Lower leg skin (tissue), 3 donors: ENCODE measurements around the gene VPS26B.
A peak's percentile ranks its signal among the peaks of the same experiment; 100 is the strongest.

Experiments used
- CTCF ChIP-seq, 3 donors: fragments of 450-650 bp; IDR thresholded peaks; one replicate each; pipeline ENCODE4 v1.5.1; 2016; ENCODE audit warnings: antibody characterized with exemption in 3 of 3, mild to moderate bottlenecking in 3 of 3, moderate library complexity in 2 of 3
- POLR2A ChIP-seq, 2 donors: fragments of 450-650 bp; IDR thresholded peaks; one replicate each; pipeline ENCODE4 v1.6.1; 2016 to 2017; ENCODE audit warnings: antibody characterized with exemption in 2 of 2, mild to moderate bottlenecking in 1 of 2, moderate library complexity in 1 of 2

GRCh38 chr11:134223836-134224709, at the start of gene VPS26B, which contains the start of gene NCAPD3:
- TF ChIP-seq POLR2A (IDR thresholded peaks at IDR 0.05) (peak in 1 of 2 donors; percentile 99), CTCF (IDR thresholded peaks at IDR 0.05) (no peak)
